H1 (cell line): ENCODE measurements around the gene EHD2. TPM values are rescaled to one million over a fixed set of nuclear protein-coding genes. Genes with fewer than 3 reads are reported as not detected.

Experiments used
- CTCF ChIA-PET: fragments of 300-600 bp; sonication (Branson Sonifier 250); formaldehyde crosslinking; loops from one replicate; lab custom pipeline; 2021; ENCODE audit not compliant: partially characterized antibody; lab: Charles Lee
- POLR2A ChIA-PET: fragments of 300-600 bp; sonication (Branson Sonifier 250); formaldehyde crosslinking; loops from one replicate; lab custom pipeline; 2021; ENCODE audit warnings: inconsistent platforms; ENCODE audit not compliant: partially characterized antibody; lab: Charles Lee
- DNase-seq, 2 experiments: peaks; one replicate each; pipeline versions ENCODE4 v3.0.0 to v3.0.0-alpha.2; 2010 to 2022; ENCODE audit warnings: low spot score in 2 of 2, low read depth in 1 of 2, mixed read lengths in 1 of 2
- FAIRE-seq: peaks from 2 replicates; lab custom pipeline; 2011; peaks lifted over from hg19 to GRCh38; lab: Jason Lieb, UNC
- H2AFZ ChIP-seq: 2 replicates; pipeline ENCODE4 v1.8.1; 2012; ENCODE audit warnings: low read length, inconsistent platforms
- H2AK5ac ChIP-seq: 2 replicates; pipeline ENCODE4 v1.6.1; 2013; ENCODE audit warnings: low read depth, low read length
- H2BK120ac ChIP-seq: replicated peaks from 2 replicates; pipeline ENCODE3; 2013; ENCODE audit warnings: low read depth, low read length, inconsistent platforms
- H2BK12ac ChIP-seq: 2 replicates; pipeline ENCODE4 v1.6.1; 2013; ENCODE audit warnings: low read depth, low read length
- H2BK15ac ChIP-seq: 2 replicates; pipeline ENCODE4 v1.6.1; 2013; ENCODE audit warnings: low read length
- H2BK20ac ChIP-seq: 2 replicates; pipeline ENCODE4 v1.6.1; 2013; ENCODE audit warnings: low read length
- H2BK5ac ChIP-seq: 2 replicates; pipeline ENCODE4 v1.6.1; 2013; ENCODE audit warnings: low read depth, low read length
- H3K14ac ChIP-seq: 2 replicates; pipeline ENCODE4 v1.6.1; 2013; ENCODE audit warnings: inconsistent platforms; ENCODE audit not compliant: insufficient read length
- H3K18ac ChIP-seq: 2 replicates; pipeline ENCODE4 v1.6.1; 2013; ENCODE audit warnings: low read length; ENCODE audit errors: extremely low read depth
- H3K23ac ChIP-seq: 2 replicates; pipeline ENCODE4 v1.6.1; 2013; ENCODE audit warnings: inconsistent platforms; ENCODE audit not compliant: insufficient read length
- H3K23me2 ChIP-seq: 2 replicates; pipeline ENCODE4 v1.6.1; 2013; ENCODE audit warnings: low read depth, low read length
- H3K27ac ChIP-seq: 2 replicates; pipeline ENCODE4 v1.6.1; 2011; ENCODE audit warnings: low read depth, low read length, inconsistent platforms
- H3K27me3 ChIP-seq, 4 experiments: replicated peaks in 1 of 4; 1 replicate in 1 of 4; 2 replicates in 3 of 4; pipeline versions ENCODE4 v1.6.1 to v1.8.1; 2011 to 2013; ENCODE audit warnings: low read length in 3 of 4, mild to moderate bottlenecking in 3 of 4, inconsistent platforms in 2 of 4, mixed read lengths in 2 of 4, moderate library complexity in 1 of 4; ENCODE audit not compliant: control insufficient read depth in 3 of 4, insufficient read depth in 3 of 4; ENCODE audit errors: extremely low read depth in 1 of 4
- H3K36me3 ChIP-seq, 4 experiments: 2 replicates each; pipeline versions ENCODE4 v1.6.1 to v1.8.1; 2011 to 2013; ENCODE audit warnings: mild to moderate bottlenecking in 4 of 4, low read length in 3 of 4, moderate library complexity in 2 of 4, control low read depth in 1 of 4, inconsistent platforms in 1 of 4; ENCODE audit not compliant: insufficient read depth in 4 of 4, control insufficient read depth in 2 of 4
- H3K4ac ChIP-seq: replicated peaks from 2 replicates; pipeline ENCODE3; 2013; ENCODE audit warnings: low read length, low read depth, mixed read lengths, inconsistent platforms; ENCODE audit not compliant: insufficient read length
- H3K4me1 ChIP-seq, 4 experiments: replicated peaks in 1 of 4; 1 replicate in 1 of 4; 2 replicates in 3 of 4; pipeline versions ENCODE4 v1.6.1 to v1.8.1; 2011 to 2013; ENCODE audit warnings: low read length in 3 of 4, inconsistent platforms in 2 of 4, mixed read lengths in 1 of 4; ENCODE audit not compliant: insufficient read depth in 4 of 4, control insufficient read depth in 3 of 4
- H3K4me2 ChIP-seq, 2 experiments: 2 replicates each; pipeline versions ENCODE4 v1.6.1 to v1.8.1; 2011 to 2013; ENCODE audit warnings: low read depth in 2 of 2, low read length in 2 of 2, control low read depth in 1 of 2, inconsistent platforms in 1 of 2, mild to moderate bottlenecking in 1 of 2; ENCODE audit not compliant: insufficient read depth in 1 of 2
- H3K4me3 ChIP-seq, 4 experiments: fragments of 200-600, 300-600 bp in 1 of 4; sonication (generic), shearing (Covaris generic), sonication (Bioruptor Twin) in 1 of 4; 2 replicates each; pipeline versions ENCODE4 v1.5.1 to v1.8.1; 2011 to 2016; ENCODE audit warnings: low read length in 4 of 4, low read depth in 3 of 4, control low read depth in 2 of 4, inconsistent platforms in 2 of 4, mild to moderate bottlenecking in 2 of 4, mixed read lengths in 1 of 4, moderate library complexity in 1 of 4; ENCODE audit not compliant: insufficient read depth in 2 of 4; ENCODE audit errors: extremely low read depth in 1 of 4
- H3K56ac ChIP-seq: replicated peaks from 2 replicates; pipeline ENCODE3; 2013; ENCODE audit warnings: low read depth, mild to moderate bottlenecking, mixed read lengths, low read length, inconsistent platforms; ENCODE audit not compliant: insufficient read length
- H3K79me1 ChIP-seq: 2 replicates; pipeline ENCODE4 v1.6.1; 2013; ENCODE audit warnings: low read depth, low read length, control low read depth
- H3K79me2 ChIP-seq, 2 experiments: 2 replicates each; pipeline versions ENCODE4 v1.6.1 to v1.8.1; 2012 to 2013; ENCODE audit warnings: low read length in 2 of 2, mild to moderate bottlenecking in 2 of 2, inconsistent platforms in 1 of 2; ENCODE audit not compliant: insufficient read depth in 2 of 2, control insufficient read depth in 1 of 2
- H3K9ac ChIP-seq, 4 experiments: replicated peaks in 1 of 4; 1 replicate in 1 of 4; 2 replicates in 3 of 4; pipeline versions ENCODE4 v1.6.1 to v1.8.1; 2011 to 2013; ENCODE audit warnings: low read depth in 3 of 4, low read length in 3 of 4, control low read depth in 2 of 4, mild to moderate bottlenecking in 2 of 4, moderate library complexity in 2 of 4, inconsistent platforms in 1 of 4; ENCODE audit errors: extremely low read depth in 1 of 4
- H3K9me3 ChIP-seq, 2 experiments: 2 replicates each; pipeline versions ENCODE4 v1.6.1 to v1.8.1; 2012 to 2013; ENCODE audit warnings: mild to moderate bottlenecking in 2 of 2, moderate library complexity in 2 of 2, control low read depth in 1 of 2, inconsistent platforms in 1 of 2, low read depth in 1 of 2, low read length in 1 of 2, mixed read lengths in 1 of 2; ENCODE audit not compliant: insufficient read depth in 2 of 2
- H4K20me1 ChIP-seq, 2 experiments: replicated peaks in 1 of 2; 2 replicates each; pipeline versions ENCODE3 to v1.8.1; 2011 to 2013; ENCODE audit warnings: inconsistent platforms in 2 of 2, low read length in 2 of 2, mild to moderate bottlenecking in 1 of 2; ENCODE audit not compliant: insufficient read depth in 2 of 2, control insufficient read depth in 1 of 2
- H4K5ac ChIP-seq: 2 replicates; pipeline ENCODE4 v1.6.1; 2013; ENCODE audit warnings: low read length, low read depth, mixed read lengths, inconsistent platforms; ENCODE audit not compliant: insufficient read length
- H4K8ac ChIP-seq: 2 replicates; pipeline ENCODE4 v1.8.0; 2013; ENCODE audit warnings: mild to moderate bottlenecking, moderate library complexity, low read length, inconsistent platforms; ENCODE audit not compliant: insufficient read depth; ENCODE audit errors: extremely low read depth
- H4K91ac ChIP-seq: replicated peaks from 2 replicates; pipeline ENCODE3; 2013; ENCODE audit warnings: low read length, mixed read lengths, inconsistent platforms; ENCODE audit not compliant: insufficient read length
- ATF3 ChIP-seq: IDR thresholded peaks from 2 replicates; pipeline ENCODE4 v1.6.1; 2011; ENCODE audit warnings: low read depth, mild to moderate bottlenecking, low read length; ENCODE audit not compliant: insufficient read depth
- BCL11A ChIP-seq, 2 experiments: IDR thresholded peaks; one replicate each; pipeline ENCODE4 v1.6.1; 2011; ENCODE audit warnings: low read depth in 2 of 2, low read length in 2 of 2, mild to moderate bottlenecking in 2 of 2
- CHD2 ChIP-seq: IDR thresholded peaks from 2 replicates; pipeline ENCODE4 v1.6.1; 2012; ENCODE audit warnings: low read length, improper control_type of control experiment
- CTBP2 ChIP-seq: IDR thresholded peaks from 2 replicates; pipeline ENCODE4 v1.7.0; 2011; ENCODE audit warnings: borderline replicate concordance, mild to moderate bottlenecking, moderate library complexity, mixed read lengths, low read length; ENCODE audit not compliant: insufficient read depth, insufficient read length
- KDM1A ChIP-seq: fragments of 200-600, 300-600 bp; sonication (generic); IDR thresholded peaks from 2 replicates; pipeline ENCODE4 v1.7.1; 2016; ENCODE audit warnings: mild to moderate bottlenecking, low read length, borderline replicate concordance
- POLR2AphosphoS5 ChIP-seq: IDR thresholded peaks from 2 replicates; pipeline ENCODE4 v1.6.1; 2011; ENCODE audit warnings: low read depth, low read length
- RAD21 ChIP-seq, 2 experiments: IDR thresholded peaks in 1 of 2; conservative IDR thresholded peaks in 1 of 2; 2 replicates each; pipeline ENCODE4 v1.6.1; 2011; ENCODE audit warnings: low read depth in 2 of 2, low read length in 2 of 2, improper control_type of control experiment in 1 of 2, inconsistent platforms in 1 of 2, mild to moderate bottlenecking in 1 of 2, moderate library complexity in 1 of 2
- RFX5 ChIP-seq: IDR thresholded peaks from 2 replicates; pipeline ENCODE4 v1.6.1; 2011; ENCODE audit warnings: low read depth, low read length, improper control_type of control experiment, borderline replicate concordance
- RNF2 ChIP-seq: fragments of 200-900, 300-1000 bp; sonication (generic); IDR thresholded peaks from 2 replicates; pipeline ENCODE4 v1.7.1; 2016; ENCODE audit warnings: borderline replicate concordance, low read depth, mild to moderate bottlenecking, antibody characterized with exemption, low read length; ENCODE audit not compliant: poor library complexity, severe bottlenecking; ENCODE audit errors: missing control alignments
- SAP30 ChIP-seq: fragments of 300-600 bp; sonication (generic); IDR thresholded peaks from 2 replicates; pipeline ENCODE4 v1.7.1; 2012; ENCODE audit warnings: low read length, moderate library complexity, mild to moderate bottlenecking, inconsistent platforms; ENCODE audit not compliant: insufficient read depth, insufficient replicate concordance
- TBP ChIP-seq: IDR thresholded peaks from 2 replicates; pipeline ENCODE4 v1.6.1; 2011; ENCODE audit warnings: low read depth, low read length, improper control_type of control experiment
- TCF12 ChIP-seq: IDR thresholded peaks from 2 replicates; pipeline ENCODE4 v1.6.1; 2011; ENCODE audit warnings: low read depth, mild to moderate bottlenecking, low read length
- WGBS, 2 experiments: shearing (Covaris generic) in 1 of 2; methylation state at CpG; one replicate each; pipeline versions ENCODE4 v1.1.6 to v1.1.7; 2013 to 2015; ENCODE audit warnings: low lambda C conversion rate in 2 of 2, mixed read lengths in 2 of 2, inconsistent platforms in 1 of 2, low coverage in 1 of 2, missing lambda C conversion rate in 1 of 2; ENCODE audit not compliant: insufficient replicate concordance in 2 of 2, insufficient coverage in 1 of 2, insufficient read length in 1 of 2; ENCODE audit errors: extremely low coverage in 1 of 2, missing lambda C conversion rate in 1 of 2; 5-methylcytosine and 5-hydroxymethylcytosine counted together
- polyA plus RNA-seq, 7 experiments: library from polyadenylated mRNA; depleted of rRNA in 3 of 7; stranded (reverse) in 5 of 7; unstranded in 2 of 7; fragments of >200 nt in 5 of 7; fragments of 200-250 nt in 2 of 7; gene quantifications; 1 replicate in 5 of 7; 2 replicates in 1 of 7; 4 replicates in 1 of 7; pipeline versions ENCODE4 v1.2.1 to v1.2.3, GENCODE V29; 2011 to 2013; ENCODE audit warnings: missing spikeins in 2 of 7, mixed read lengths in 2 of 7
- total RNA-seq: library from RNA; stranded (reverse); fragmentation: NEBNext Ultra II Directional; extraction: Animal tissue kit (Norgen Biotek cat#: 25700); gene quantifications from 2 replicates; pipeline ENCODE4 v1.2.1, GENCODE V29; 2021

The EHD2 gene
- total and polyA plus RNA-seq, 2 of the 8 experiments (the other 6 are each of a cell fraction or from before 2014, with no cell fraction given): 4.5 to 14.3 TPM

- 65% methylated on average over 2 of the region's 2 CpGs; no CpG with 5 or more reads in 1 of the 2 experiments for WGBS, 2 experiments
- CTCF ChIA-PET: interaction anchor here (0.6 to 6.3 kb wide), 15 partner anchors 9 to 361 kb away, joined by 3 to 150 read pairs (median 3); partner anchors contain the start of genes EHD2 and NOP53
Observed at GRCh38 chr19:47767349-47767748, 54.1 kb downstream of the EHD2 start.

More at GRCh38 chr19:47767349-47767748, 54.1 kb downstream of the EHD2 start:
- Histone ChIP-seq H4K8ac (no peak overlapping the region), H3K9me3 (no peaks in the 10 kb centered on the region), H2BK15ac (no peak overlapping the region), H3K23me2 (peaks cover 9% of the 10 kb centered on the region; the same call in 1 of the 2 replicates), H2AFZ (no peak overlapping the region), H3K4ac (no peak overlapping the region), H2BK20ac (no peak overlapping the region), H3K27ac (no peak overlapping the region), H2AK5ac (no peak overlapping the region), H3K18ac (no peak overlapping the region), H4K20me1 (no peaks in the 10 kb centered on the region), H2BK12ac (no peak overlapping the region), H3K27me3 (no peaks in the 10 kb centered on the region), H3K79me1 (no peaks in the 10 kb centered on the region), H2BK120ac (no peak overlapping the region), H3K56ac (no peak overlapping the region), H3K4me2 (no peak overlapping the region), H3K4me1 (peaks cover 0 to 6% (median 3%) of the 10 kb centered on the region in 4 experiments; a peak in 5 of 7 replicates), H3K79me2 (no peaks in the 10 kb centered on the region), H4K5ac (no peak overlapping the region), H3K4me3 (no peak overlapping the region), H3K14ac (no peak overlapping the region), H2BK5ac (no peak overlapping the region; the same call in 1 of the 2 replicates), H3K36me3 (no peaks in the 10 kb centered on the region; a peak in 1 of 8 replicates), H4K91ac (no peak overlapping the region), H3K23ac (no peak overlapping the region), H3K9ac (no peak overlapping the region)
- no peak for TF ChIP-seq POLR2AphosphoS5
- no peak for TF ChIP-seq TBP
- TF ChIP-seq ATF3: no peak
- no peak for TF ChIP-seq RFX5
- TF ChIP-seq RAD21 (IDR thresholded peaks at IDR 0.05 in 1 of 2, conservative IDR thresholded peaks at IDR 0.05 in 1 of 2; ENCODE audit: low read depth in 2 of 2, low read length in 2 of 2): no peak
- no peak for TF ChIP-seq KDM1A
- no peak for TF ChIP-seq CHD2
- TF ChIP-seq RNF2: no peak
- no peak for TF ChIP-seq BCL11A (IDR thresholded peaks at IDR 0.05; ENCODE audit: low read depth in 2 of 2, low read length in 2 of 2)
- no peak for TF ChIP-seq TCF12
- TF ChIP-seq SAP30: no peak
- no peak for TF ChIP-seq CTBP2
- FAIRE-seq (no peak), DNase-seq (no peak)
- POLR2A ChIA-PET: interaction anchor here (1.8 to 7.2 kb wide), 6 partner anchors 9 to 319 kb away, joined by 5 to 46 read pairs (median 10); partner anchors contain the start of gene SELENOW
